GM19324 (cell line): Measurements from ENCODE around the gene ABHD1.
A peak's percentile ranks its signal among the peaks of the same experiment; 100 is the strongest.

Source experiments
- ATAC-seq: cut with Tn5 transposase; IDR thresholded peaks from one replicate; pipeline ENCODE4 v1.9.1; 2021; ENCODE audit warnings: mild to moderate bottlenecking, moderate library complexity; ENCODE audit not compliant: unreplicated experiment, low FRiP score

ABHD1 gene

GRCh38 chr2:27086724-27087593 is 36.7 kb upstream of the ABHD1 start, which contains the start of gene KHK:
Gene KHK (plus strand): TSS chr2:27086772. CDS start chr2:27087260, 488 bp downstream.
- ATAC-seq: peak; percentile 14

- no peak for ATAC-seq
Measured at GRCh38 chr2:27087823-27088410, 35.7 kb upstream of the ABHD1 start.

GRCh38 chr2:27088634-27089033 is 35.0 kb upstream of the ABHD1 start:
- ATAC-seq: no peak

- no peak for ATAC-seq
Measured at GRCh38 chr2:27089111-27089954, 34.3 kb upstream of the ABHD1 start.

GRCh38 chr2:27091746-27092695 is 31.6 kb upstream of the ABHD1 start:
- no peak for ATAC-seq

GRCh38 chr2:27092696-27093429 is 30.8 kb upstream of the ABHD1 start:
- ATAC-seq: no peak

- no peak for ATAC-seq
Measured at GRCh38 chr2:27093430-27094352, 29.9 kb upstream of the ABHD1 start.

- no peak for ATAC-seq
Measured at GRCh38 chr2:27094353-27094984, 29.1 kb upstream of the ABHD1 start.

- no peak for ATAC-seq
Measured at GRCh38 chr2:27095427-27095744, 28.2 kb upstream of the ABHD1 start.

GRCh38 chr2:27095745-27096651 is 27.6 kb upstream of the ABHD1 start:
- ATAC-seq: no peak

GRCh38 chr2:27096748-27097297 is 26.8 kb upstream of the ABHD1 start:
- ATAC-seq: no peak

- no peak for ATAC-seq
Measured at GRCh38 chr2:27097341-27097740, 26.3 kb upstream of the ABHD1 start.

GRCh38 chr2:27099334-27099955 is 24.2 kb upstream of the ABHD1 start:
- ATAC-seq: no peak

- ATAC-seq: no peak
Measured at GRCh38 chr2:27100036-27100435, 23.6 kb upstream of the ABHD1 start.

- no peak for ATAC-seq
Measured at GRCh38 chr2:27102329-27102728, 21.3 kb upstream of the ABHD1 start.

GRCh38 chr2:27105981-27106380 is 17.6 kb upstream of the ABHD1 start:
- ATAC-seq: no peak
